ENCODE measurements around the gene NAP1L1. TPM values are rescaled to one million over a fixed set of nuclear protein-coding genes. Genes with fewer than 3 reads are reported as not detected.

Gene NAP1L1
- total RNA-seq, 4 donors from 2014 or later = 193 to 341 (median 213) TPM

DNA sequence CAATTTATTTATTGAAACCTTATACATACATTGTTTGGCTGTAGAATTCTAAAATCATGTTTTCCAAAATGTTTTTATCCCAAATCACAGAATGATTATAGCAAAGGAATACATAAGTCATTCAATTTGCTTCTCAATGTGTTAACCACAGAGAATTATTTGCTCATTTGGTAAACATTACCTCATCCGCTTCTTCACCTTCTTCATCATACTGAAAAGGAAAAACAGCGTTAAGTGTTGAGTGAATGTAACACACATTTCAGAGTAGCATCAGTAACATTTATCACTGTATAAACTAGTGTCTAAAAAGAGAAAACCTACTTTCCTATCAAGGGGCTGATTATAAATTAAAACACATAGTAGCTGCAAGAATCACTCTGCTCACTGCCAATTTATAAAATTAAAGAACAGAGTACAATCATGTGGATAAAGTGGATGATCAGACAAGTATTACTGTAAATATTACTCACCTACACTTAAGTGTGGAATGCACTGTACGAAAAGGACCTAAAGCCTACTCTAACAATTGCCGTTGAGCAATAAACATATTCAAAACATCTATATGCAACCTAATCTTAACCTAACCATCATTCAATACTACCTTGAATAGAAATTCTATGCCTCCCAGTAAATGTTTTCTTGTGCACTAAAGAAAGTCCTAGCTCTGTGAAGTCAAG, 34.8 kb downstream of the NAP1L1 start:
- H3K9me3 ChIP-seq = no peaks in the 10 kb centered on the region
- no peak overlapping the region for H3K27ac ChIP-seq
- DNase-seq = no peak
- intact Hi-C loops (cut with DNase I) = no loop called here
- TF ChIP-seq CTCF (IDR thresholded peaks at IDR 0.05) = no peak
- TF ChIP-seq POLR2A (IDR thresholded peaks at IDR 0.05) = no peak
- H3K4me1 ChIP-seq = no peaks in the 10 kb centered on the region
- H3K27me3 ChIP-seq = no peaks in the 10 kb centered on the region
- H3K36me3 ChIP-seq = peaks cover 5 to 43% of the 10 kb centered on the region in 2 donors
- WGBS, 2 donors = 96 to 97% methylated on average over 4 of the region's 4 CpGs
- H3K4me3 ChIP-seq (replicated peaks in 1 of 3) = no peak overlapping the region

- intact Hi-C loops (cut with DNase I) = no loop called here
Measured at GRCh38 chr12:76047742-76048141, 36.7 kb downstream of the NAP1L1 start.

GRCh38 chr12:76047060-76047459, 37.4 kb downstream of the NAP1L1 start:
- H3K9me3 ChIP-seq = no peaks in the 10 kb centered on the region
- H3K4me3 ChIP-seq (replicated peaks in 1 of 3) = no peak overlapping the region
- no peaks in the 10 kb centered on the region for H3K4me1 ChIP-seq
- peaks cover 5 to 22% of the 10 kb centered on the region in 2 donors for H3K36me3 ChIP-seq
- DNase-seq = no peak
- intact Hi-C loops (cut with DNase I) = no loop called here
- no peak overlapping the region for H3K27ac ChIP-seq
- TF ChIP-seq POLR2A (IDR thresholded peaks at IDR 0.05) (no peak), CTCF (IDR thresholded peaks at IDR 0.05) (no peak)
- no peaks in the 10 kb centered on the region for H3K27me3 ChIP-seq
- WGBS, 2 donors = 96 to 99% methylated on average over 2 of the region's 2 CpGs

More at GRCh38 chr12:76047742-76048141, 36.7 kb downstream of the NAP1L1 start:
- DNase-seq = no peak
- WGBS, 2 donors = 90 to 91% methylated on average over 2 of the region's 2 CpGs
- Histone ChIP-seq H3K27ac (no peak overlapping the region), H3K4me1 (no peaks in the 10 kb centered on the region), H3K9me3 (no peaks in the 10 kb centered on the region), H3K4me3 (replicated peaks in 1 of 3) (no peak overlapping the region), H3K36me3 (peaks cover 5 to 26% of the 10 kb centered on the region in 2 donors), H3K27me3 (no peaks in the 10 kb centered on the region)
- no peak for TF ChIP-seq POLR2A (IDR thresholded peaks at IDR 0.05)
- TF ChIP-seq CTCF (IDR thresholded peaks at IDR 0.05) = no peak

DNA sequence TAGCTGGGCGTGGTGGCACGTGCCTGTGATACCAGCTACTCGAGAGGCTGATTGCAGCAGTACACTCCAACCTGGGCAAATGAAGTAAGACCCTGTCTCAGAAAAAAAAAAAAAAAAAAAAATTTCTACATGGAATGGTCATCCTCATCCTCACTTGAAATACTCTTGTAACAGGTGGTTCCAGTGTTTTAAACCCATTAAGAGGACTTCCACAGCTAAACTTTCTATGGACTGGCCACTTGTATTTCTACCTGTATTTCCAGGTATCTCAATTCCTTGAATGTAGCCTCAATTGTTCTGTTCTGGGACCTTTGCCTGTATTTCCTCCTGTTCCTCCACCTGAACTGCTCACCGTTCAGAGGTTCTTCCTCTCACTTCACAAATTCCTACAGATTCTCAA, 41.1 kb downstream of the NAP1L1 start:
- H3K27ac ChIP-seq = no peak overlapping the region
- H3K9me3 ChIP-seq = no peaks in the 10 kb centered on the region
- H3K27me3 ChIP-seq = no peaks in the 10 kb centered on the region
- H3K4me1 ChIP-seq = peaks cover 0 to 3% of the 10 kb centered on the region in 2 donors
- no peaks in the 10 kb centered on the region for H3K36me3 ChIP-seq
- no peak for TF ChIP-seq CTCF (IDR thresholded peaks at IDR 0.05)
- no peak for TF ChIP-seq POLR2A (IDR thresholded peaks at IDR 0.05)
- intact Hi-C loops (cut with DNase I) = no loop called here
- no peak overlapping the region for H3K4me3 ChIP-seq (replicated peaks in 1 of 3)
- WGBS, 2 donors = 98 to 99% methylated on average over 4 of the region's 4 CpGs
- no peak for DNase-seq

DNA sequence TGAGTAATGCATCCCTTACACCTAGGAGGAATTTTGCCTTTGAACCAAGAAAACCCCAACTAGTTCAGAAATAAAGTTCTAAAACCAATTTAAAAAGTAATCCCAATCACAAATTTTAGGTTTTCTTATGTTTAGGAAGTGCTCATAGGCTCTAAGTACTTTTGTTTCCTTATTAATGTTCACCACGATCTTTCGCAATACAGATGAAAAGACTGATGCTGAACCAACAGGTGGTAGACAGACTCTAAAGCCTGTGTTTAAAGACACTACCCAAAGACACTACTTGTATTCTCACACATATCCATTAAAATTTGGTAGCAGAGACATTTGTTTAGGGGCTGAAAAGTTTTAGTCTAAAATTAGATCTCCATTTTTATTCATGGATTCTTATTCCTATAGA, 42.3 kb downstream of the NAP1L1 start:
- Histone ChIP-seq H3K4me3 (replicated peaks in 1 of 3) (no peak overlapping the region), H3K9me3 (no peaks in the 10 kb centered on the region), H3K4me1 (peaks cover 0 to 3% of the 10 kb centered on the region in 2 donors), H3K27me3 (no peaks in the 10 kb centered on the region), H3K36me3 (no peaks in the 10 kb centered on the region), H3K27ac (no peak overlapping the region)
- TF ChIP-seq POLR2A (IDR thresholded peaks at IDR 0.05) = no peak
- no peak for TF ChIP-seq CTCF (IDR thresholded peaks at IDR 0.05)
- DNase-seq = no peak
- intact Hi-C loops (cut with DNase I) = no loop called here
- 94% methylated on average over 2 of the region's 2 CpGs for WGBS, 2 donors

Measured in thyroid gland (tissue), 4 donors.